HEK293 (cell line): ENCODE results near the gene NYAP2.

Experiments
- CTCF ChIP-seq: fragments of 450-650 bp; formaldehyde crosslinking; IDR thresholded peaks from 2 replicates; pipeline ENCODE4 v1.5.1; 2016; ENCODE audit warnings: missing biosample characterization, missing genetic modification characterization
- TRIM28 ChIP-seq: IDR thresholded peaks from 2 replicates; pipeline ENCODE4 v1.6.1; 2011; ENCODE audit warnings: low read length, control low read depth, borderline replicate concordance
- ZNF311 ChIP-seq: fragments of 450-650 bp; formaldehyde crosslinking; IDR thresholded peaks from 2 replicates; pipeline ENCODE4 v1.5.1; 2017; ENCODE audit warnings: missing biosample characterization, missing genetic modification characterization, borderline replicate concordance

DNA sequence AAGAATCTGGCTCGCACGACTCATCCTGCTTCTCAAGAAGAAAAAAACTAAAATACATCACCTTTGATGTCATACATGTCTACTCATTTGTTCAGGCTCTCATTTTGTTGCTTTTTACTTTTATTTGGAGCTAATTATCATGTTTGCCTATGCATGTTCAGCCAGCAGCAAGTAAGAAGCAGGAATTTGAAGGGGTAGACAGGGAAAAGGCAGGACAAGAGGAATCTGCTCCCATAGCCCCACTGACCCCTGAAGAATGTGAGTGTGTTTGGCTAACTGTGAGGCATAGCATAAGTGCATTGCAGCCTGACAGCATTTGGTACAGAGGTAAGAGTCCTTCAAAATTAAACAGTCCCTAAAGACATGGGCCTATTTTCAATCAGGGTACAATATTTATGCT is 72.7 kb downstream of the NYAP2 start:
- TF ChIP-seq CTCF (tag by site-specific recombination), result no peak
- TF ChIP-seq TRIM28, result no peak
- TF ChIP-seq ZNF311, result no peak
